ENCODE results near the gene TMEM198. TPM values are rescaled to one million over a fixed set of nuclear protein-coding genes. Genes with fewer than 3 reads are reported as not detected.

The TMEM198 gene
- total RNA-seq, 1 donor from 2014 or later = 4.4 TPM

- DNase-seq (ENCODE audit: low spot score) = no peak
Measured at GRCh38 chr2:219508971-219509779, 34.7 kb upstream of the TMEM198 start.

- DNase-seq (ENCODE audit: low spot score) = peak; percentile 45
Measured at GRCh38 chr2:219509780-219510511, 33.9 kb upstream of the TMEM198 start.

GRCh38 chr2:219510512-219511135, 33.2 kb upstream of the TMEM198 start:
- no peak for DNase-seq (ENCODE audit: low spot score)

DNA sequence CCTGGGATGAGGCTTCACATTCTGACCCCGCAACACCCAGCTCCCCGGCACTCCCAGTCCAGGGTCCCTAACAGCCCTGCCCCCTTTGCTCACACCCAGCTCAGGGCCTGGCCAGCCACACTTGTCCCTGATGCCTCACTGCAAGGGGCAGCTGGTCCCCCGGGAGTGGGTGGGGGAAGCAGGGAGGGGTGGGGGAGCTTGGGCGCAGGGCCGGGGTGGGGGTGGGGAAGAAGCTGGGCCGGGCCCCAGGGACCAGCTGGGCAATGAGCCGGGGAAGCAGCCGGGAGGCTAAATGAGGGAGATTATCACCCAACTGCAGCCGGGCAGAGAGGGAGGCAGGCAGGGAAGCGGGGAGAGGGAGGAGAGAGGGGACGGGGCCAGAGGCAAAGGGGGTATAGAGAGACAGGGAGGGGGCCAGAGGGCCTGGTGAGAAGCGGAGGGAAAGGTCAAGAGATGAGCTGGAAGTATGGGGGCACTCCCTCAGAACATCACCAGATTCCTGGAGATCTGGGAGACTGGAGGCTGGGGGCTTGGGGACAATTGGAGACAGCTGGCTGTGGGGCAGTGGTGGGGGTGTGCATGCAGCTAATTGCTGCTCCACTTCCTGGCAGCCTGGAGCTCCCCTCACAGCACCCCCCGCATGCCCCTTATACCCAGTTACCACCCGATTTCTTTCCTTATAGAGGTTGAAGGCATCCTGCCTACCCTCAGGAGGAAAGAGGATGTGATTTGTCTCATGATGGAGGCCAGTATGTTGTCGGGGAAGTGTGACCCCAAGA, 32.1 kb upstream of the TMEM198 start:
- no peak for DNase-seq (ENCODE audit: low spot score)

GRCh38 chr2:219512524-219513216, 31.2 kb upstream of the TMEM198 start:
- no peak for DNase-seq (ENCODE audit: low spot score)

DNA sequence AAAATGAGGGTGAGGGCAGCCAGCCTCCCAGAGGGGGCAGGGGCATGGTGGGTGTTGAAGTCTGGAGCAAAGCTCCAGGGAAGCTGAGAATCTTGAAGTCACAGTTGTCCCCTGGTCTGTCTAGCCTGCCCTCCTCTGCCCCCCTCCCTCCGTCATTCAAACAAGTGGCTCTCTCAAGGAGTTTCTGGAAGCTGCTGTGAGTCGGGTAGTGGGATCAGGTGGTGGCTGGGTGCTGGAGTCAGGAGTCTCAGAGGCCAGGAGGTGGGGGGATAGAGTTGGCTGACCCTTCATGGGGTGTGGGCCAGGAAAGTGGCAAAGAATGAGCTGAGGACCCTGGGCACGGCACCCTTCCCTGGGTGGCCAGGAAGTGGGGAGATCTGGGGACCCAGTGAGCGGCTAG, 30.0 kb upstream of the TMEM198 start:
- no peak for DNase-seq (ENCODE audit: low spot score)

DNA sequence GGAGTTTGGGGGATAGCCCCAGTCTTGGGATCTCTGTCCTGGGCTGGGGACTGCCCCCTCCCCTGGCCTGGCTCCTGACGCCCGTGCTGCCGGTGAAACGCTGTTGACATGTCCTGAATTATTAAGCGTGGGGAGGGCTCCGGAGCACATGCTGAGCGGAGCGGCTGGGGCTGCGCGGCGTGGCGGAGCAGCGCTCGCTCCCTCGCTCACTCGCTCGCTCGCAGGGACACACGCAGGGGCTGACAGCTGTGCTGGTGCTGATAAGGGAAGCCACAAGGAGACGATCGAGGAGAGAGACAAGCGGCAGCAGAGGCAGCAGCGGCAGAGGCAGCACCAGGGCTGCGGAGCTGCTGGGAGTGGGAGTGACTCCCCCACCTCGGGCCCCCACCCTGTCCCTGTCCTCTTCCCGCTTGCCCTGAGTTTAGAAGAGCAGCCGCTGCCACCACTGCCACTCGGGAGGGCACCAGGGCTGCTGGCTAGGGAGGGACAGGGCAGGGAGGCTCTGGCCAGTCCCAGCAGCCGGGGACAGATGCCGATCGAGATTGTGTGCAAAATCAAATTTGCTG, 29.5 kb upstream of the TMEM198 start, which contains the start of gene ASIC4:
Gene ASIC4 (plus strand): TSS at position 287 of the 566 bp plus-strand sequence. CDS start 243 bp downstream, at position 530.
- DNase-seq (ENCODE audit: low spot score) = no peak

GRCh38 chr2:219514836-219515235, 29.0 kb upstream of the TMEM198 start:
- no peak for DNase-seq (ENCODE audit: low spot score)

- no peak for DNase-seq (ENCODE audit: low spot score)
Measured at GRCh38 chr2:219515874-219516629, 27.8 kb upstream of the TMEM198 start.

GRCh38 chr2:219516888-219517287, 26.9 kb upstream of the TMEM198 start:
- DNase-seq (ENCODE audit: low spot score) = no peak

DNA sequence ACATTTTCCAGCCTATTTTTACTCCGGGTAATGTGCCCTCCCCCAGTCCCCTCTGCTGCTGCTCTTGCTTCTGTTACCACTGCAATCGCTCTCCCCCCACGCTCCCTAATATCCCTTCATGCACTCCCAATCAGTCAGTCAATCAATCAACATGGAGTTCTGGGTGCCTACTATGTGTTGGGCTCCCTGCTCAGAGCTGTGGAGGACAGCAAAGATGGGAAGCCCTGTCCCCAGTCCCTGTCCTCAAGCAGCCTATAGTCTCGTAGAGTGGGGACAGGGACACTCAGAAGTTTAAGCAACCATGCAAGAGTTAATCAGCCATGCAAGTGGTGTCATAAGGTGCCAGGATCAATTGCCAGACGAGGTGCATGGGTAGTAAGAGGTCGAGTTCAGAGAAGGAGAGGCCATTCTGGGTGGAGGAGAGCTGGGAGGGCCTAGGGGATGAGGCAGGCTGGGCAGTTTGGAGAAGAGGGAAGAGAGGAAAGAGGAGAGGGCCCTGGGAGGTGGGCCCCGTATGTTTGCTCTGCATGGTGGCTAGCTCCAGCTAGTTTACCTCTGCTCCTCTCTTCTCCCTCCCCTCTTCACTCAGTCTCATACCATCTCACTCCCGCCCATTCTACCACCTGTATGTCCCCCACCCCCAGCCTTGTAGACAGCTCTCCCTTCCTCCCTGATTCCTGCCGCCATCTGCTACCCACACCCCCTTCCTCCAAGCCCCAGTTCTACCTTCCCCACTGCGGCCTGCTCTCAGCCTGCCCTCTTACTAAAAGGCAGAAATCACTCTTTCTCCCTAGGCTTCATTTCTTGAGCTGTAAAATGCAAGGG, 25.7 kb upstream of the TMEM198 start:
- no peak for DNase-seq (ENCODE audit: low spot score)

GRCh38 chr2:219519526-219519916, 24.3 kb upstream of the TMEM198 start:
- DNase-seq (ENCODE audit: low spot score) = no peak

- no peak for DNase-seq (ENCODE audit: low spot score)
Measured at GRCh38 chr2:219520079-219520478, 23.7 kb upstream of the TMEM198 start.

GRCh38 chr2:219521066-219521880, 22.6 kb upstream of the TMEM198 start:
- no peak for DNase-seq (ENCODE audit: low spot score)

GRCh38 chr2:219522111-219523030, 21.5 kb upstream of the TMEM198 start:
- no peak for DNase-seq (ENCODE audit: low spot score)

GRCh38 chr2:219523031-219523671, 20.7 kb upstream of the TMEM198 start:
- no peak for DNase-seq (ENCODE audit: low spot score)

DNA sequence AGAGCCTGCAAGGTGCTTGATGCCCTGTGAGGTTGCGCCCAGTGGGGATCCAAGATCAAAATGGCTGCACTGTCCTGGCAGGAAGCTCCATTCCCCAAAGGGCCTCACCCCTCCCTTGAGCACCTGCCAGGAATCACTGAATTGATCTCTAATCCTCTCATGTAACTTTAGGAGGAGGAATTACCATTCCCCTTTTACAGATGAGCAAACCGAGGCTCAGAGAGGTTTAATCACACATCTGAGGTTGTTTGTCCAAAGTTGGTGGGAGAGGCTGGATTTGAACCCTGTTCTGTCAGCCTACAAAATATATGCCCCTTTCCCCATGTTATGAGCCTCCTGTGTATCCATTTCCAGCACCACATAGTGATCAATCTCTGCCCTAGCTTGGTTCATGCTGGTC, 19.0 kb upstream of the TMEM198 start:
- DNase-seq (ENCODE audit: low spot score) = no peak
